Parathyroid adenoma (tissue), 2 donors: ENCODE measurements around the gene CNTNAP3B.
"Not testable (repeated sequence)": the region's sequence is repeated elsewhere in the genome, so short reads cannot be mapped to it uniquely, and the experiment has no call there.

Experiments used
- H2AFZ ChIP-seq: fragments of 300-600 bp; sonication (generic); one replicate; pipeline ENCODE4 v1.7.0; 2017; ENCODE audit warnings: antibody characterized with exemption, mild to moderate bottlenecking
- H3K27ac ChIP-seq: fragments of 300-600 bp; sonication (generic); one replicate; pipeline ENCODE4 v1.7.0; 2017
- H3K27me3 ChIP-seq: fragments of 300-600 bp; sonication (generic); one replicate; pipeline ENCODE4 v1.7.0; 2017; ENCODE audit warnings: low read length; ENCODE audit not compliant: control insufficient read depth, insufficient read depth
- H3K36me3 ChIP-seq: fragments of 300-600 bp; sonication (generic); one replicate; pipeline ENCODE4 v1.7.0; 2017; ENCODE audit warnings: low read length; ENCODE audit not compliant: control insufficient read depth, insufficient read depth
- H3K4me1 ChIP-seq: fragments of 300-600 bp; sonication (generic); one replicate; pipeline ENCODE4 v1.7.0; 2017; ENCODE audit warnings: control low read depth
- H3K4me2 ChIP-seq: fragments of 300-600 bp; sonication (generic); one replicate; pipeline ENCODE4 v1.7.0; 2017; ENCODE audit warnings: low read length
- H3K4me3 ChIP-seq: fragments of 300-600 bp; sonication (generic); one replicate; pipeline ENCODE4 v1.7.0; 2017; ENCODE audit warnings: low read depth, low read length
- H3K79me2 ChIP-seq: fragments of 300-600 bp; sonication (generic); one replicate; pipeline ENCODE4 v1.7.0; 2017; ENCODE audit warnings: control low read depth
- H3K9ac ChIP-seq: fragments of 300-600 bp; sonication (generic); one replicate; pipeline ENCODE4 v1.7.0; 2017; ENCODE audit warnings: mild to moderate bottlenecking
- H3K9me3 ChIP-seq: fragments of 300-600 bp; sonication (generic); one replicate; pipeline ENCODE4 v1.7.0; 2017; ENCODE audit warnings: low read length; ENCODE audit not compliant: control insufficient read depth
- donor health status: primary hyperparathyroidism.

Gene CNTNAP3B

DNA sequence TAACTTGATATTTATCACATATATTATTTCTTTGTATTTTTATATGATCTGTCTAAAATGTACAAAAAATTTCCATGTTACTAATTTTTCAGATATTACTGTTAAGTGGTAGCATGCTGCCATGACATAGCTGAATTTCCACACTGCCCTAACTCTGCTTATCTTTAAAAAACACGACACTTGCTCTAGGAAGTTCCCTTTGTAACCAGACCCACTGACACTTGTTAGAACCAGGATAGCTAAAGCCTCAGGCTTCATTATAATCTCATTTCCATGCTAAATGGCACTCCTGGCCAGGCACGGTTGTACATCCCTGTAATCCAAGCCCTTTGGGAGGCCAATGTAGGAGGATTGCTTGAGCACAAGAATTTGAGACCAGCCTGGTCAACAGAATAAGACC is 273.8 kb downstream of the CNTNAP3B start:
- H3K27ac ChIP-seq, H3K9ac ChIP-seq, H3K4me3 ChIP-seq, H3K9me3 ChIP-seq, H3K4me1 ChIP-seq, H3K27me3 ChIP-seq, H3K79me2 ChIP-seq, H3K36me3 ChIP-seq, H3K4me2 ChIP-seq, H2AFZ ChIP-seq: not testable (repeated sequence)

DNA sequence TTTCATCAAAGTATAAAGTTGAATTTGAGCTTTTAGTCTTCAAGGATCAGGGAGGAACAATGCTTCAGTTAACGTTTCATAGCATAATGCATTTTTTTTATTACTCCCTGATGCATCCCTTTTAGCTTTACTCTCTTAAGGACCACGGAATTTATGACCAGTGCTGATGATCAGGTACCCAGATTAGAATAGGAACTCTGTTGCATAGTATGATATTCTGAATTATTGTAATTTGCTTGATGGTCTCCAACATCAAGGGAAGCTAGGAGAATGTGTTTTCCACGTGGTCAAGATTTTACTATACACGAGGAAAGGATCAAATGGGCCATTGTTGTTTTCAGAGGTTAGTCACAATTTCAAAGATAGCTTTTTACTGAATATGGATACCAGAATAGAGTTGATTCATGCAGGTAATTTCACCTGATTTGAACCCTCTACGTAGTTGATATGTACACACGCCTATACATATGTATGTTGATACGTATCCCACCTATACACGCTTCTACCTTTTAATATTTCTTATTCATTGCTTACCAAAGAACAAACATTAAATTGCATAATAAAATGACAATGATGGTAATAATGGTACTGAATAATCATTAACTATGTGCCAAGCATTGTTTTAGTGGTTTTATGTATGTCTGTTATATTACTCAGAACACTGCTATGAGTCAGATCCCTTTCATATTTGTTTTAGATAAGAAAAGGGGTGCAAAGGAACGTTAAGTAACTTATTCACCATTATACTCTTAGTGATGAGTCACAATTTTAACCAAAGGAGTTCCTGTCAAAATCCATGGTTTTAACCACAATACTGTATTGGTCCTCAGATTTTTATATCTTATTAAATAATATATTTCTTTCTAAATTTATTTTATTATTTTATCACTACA is 277.1 kb downstream of the CNTNAP3B start:
- H3K9me3 ChIP-seq, H3K9ac ChIP-seq, H3K4me3 ChIP-seq, H3K36me3 ChIP-seq, H3K4me2 ChIP-seq, H3K4me1 ChIP-seq, H3K79me2 ChIP-seq, H3K27ac ChIP-seq, H3K27me3 ChIP-seq, H2AFZ ChIP-seq: not testable (repeated sequence)

DNA sequence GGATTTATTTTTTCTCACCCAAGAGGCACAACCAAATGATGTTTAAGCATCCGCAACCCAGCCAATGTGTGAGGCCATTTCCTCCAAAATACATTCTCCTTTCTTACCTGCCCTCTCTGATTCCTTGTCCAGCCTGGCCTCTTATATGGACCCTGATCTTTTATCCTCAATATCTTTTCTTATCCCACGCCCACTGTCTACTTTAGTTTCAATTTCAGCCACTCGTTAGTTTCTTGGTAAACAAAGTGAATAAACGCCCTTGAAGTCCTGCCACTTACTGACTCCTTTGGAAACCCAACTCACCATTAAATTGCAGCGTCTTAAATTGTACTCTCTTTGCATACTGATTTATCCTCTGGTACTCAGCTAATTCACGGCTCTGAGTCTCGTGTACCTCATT is 281.4 kb downstream of the CNTNAP3B start:
- H3K4me3 ChIP-seq, H3K36me3 ChIP-seq, H3K4me1 ChIP-seq, H3K27me3 ChIP-seq, H2AFZ ChIP-seq, H3K27ac ChIP-seq, H3K4me2 ChIP-seq, H3K79me2 ChIP-seq, H3K9me3 ChIP-seq, H3K9ac ChIP-seq: not testable (repeated sequence)
